HUES64 (cell line): ENCODE measurements around the gene RNF157.
"Not testable (repeated sequence)": the region's sequence is repeated elsewhere in the genome, so short reads cannot be mapped to it uniquely, and the experiment has no call there.

ENCODE experiments used
- H3K27ac ChIP-seq: 2 replicates; pipeline ENCODE4 v1.7.0; 2013; ENCODE audit warnings: low read depth, low read length, inconsistent platforms
- H3K27me3 ChIP-seq: 2 replicates; pipeline ENCODE4 v1.6.1; 2013; ENCODE audit warnings: mild to moderate bottlenecking, low read length; ENCODE audit not compliant: insufficient read depth
- H3K36me3 ChIP-seq: 2 replicates; pipeline ENCODE4 v1.6.1; 2013; ENCODE audit warnings: mild to moderate bottlenecking, low read length; ENCODE audit not compliant: insufficient read depth
- H3K4me1 ChIP-seq: 2 replicates; pipeline ENCODE4 v1.6.1; 2013; ENCODE audit warnings: mild to moderate bottlenecking, low read length, moderate library complexity; ENCODE audit not compliant: insufficient read depth
- H3K4me3 ChIP-seq: 2 replicates; pipeline ENCODE4 v1.5.1; 2013; ENCODE audit warnings: mild to moderate bottlenecking, low read length, moderate library complexity
- H3K9ac ChIP-seq: 2 replicates; pipeline ENCODE4 v1.6.1; 2013; ENCODE audit warnings: mild to moderate bottlenecking, low read depth, low read length
- H3K9me3 ChIP-seq: 2 replicates; pipeline ENCODE4 v1.6.1; 2013; ENCODE audit warnings: low read depth, low read length; ENCODE audit not compliant: insufficient read depth
- WGBS: fragments of 150-250, 120-280 bp; methylation state at CpG from one replicate; pipeline ENCODE4 v1.1.7; 2013; ENCODE audit warnings: missing lambda C conversion rate; 5-methylcytosine and 5-hydroxymethylcytosine counted together

RNF157 gene

DNA sequence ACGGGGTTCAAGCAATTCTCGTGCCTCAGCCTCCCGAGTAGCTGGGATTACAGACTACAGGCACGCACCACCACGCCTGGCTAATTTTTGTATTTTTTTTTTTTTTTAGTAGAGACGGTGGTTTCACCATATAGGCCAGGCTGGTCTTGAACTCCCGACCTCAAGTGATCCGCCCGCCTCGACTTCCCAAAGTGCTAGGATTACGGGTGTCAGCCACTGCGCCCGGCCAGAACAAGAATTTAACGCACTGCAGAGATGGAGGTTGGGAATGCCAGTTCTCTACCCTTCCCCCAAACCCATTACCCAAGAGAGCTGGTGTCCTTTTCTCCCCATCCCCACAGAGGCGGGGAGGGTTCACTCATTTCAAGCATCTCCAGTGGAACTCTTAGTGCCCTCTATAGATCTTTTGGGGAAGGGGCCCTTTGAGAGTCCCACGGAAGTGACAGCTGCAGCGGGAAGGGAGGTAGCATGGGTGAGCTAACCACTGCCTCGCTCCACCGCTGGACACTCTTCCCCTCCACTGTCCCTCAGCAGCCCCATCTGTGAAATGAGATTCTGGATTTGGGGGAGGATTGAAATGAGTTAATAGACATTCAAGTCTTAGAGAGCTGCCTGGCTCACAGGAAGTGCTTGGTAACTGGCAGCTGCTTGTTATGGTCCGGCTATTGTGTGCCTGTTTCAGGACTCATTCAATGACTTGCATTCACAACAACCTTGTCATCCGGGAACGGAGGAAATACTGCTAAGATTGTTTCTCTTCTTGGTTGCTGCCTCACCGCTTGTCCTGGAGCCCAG lies 21.3 kb upstream of the RNF157 start:
- no peak overlapping the region for H3K4me3 ChIP-seq
- H3K27me3 ChIP-seq, result no peaks in the 10 kb centered on the region
- H3K36me3 ChIP-seq, result no peaks in the 10 kb centered on the region
- H3K27ac ChIP-seq, result no peak overlapping the region
- 89% methylated on average over 21 of the region's 23 CpGs for WGBS
- peaks cover 12% of the 10 kb centered on the region; the same call in 1 of the 2 replicates for H3K4me1 ChIP-seq
- no peak overlapping the region for H3K9ac ChIP-seq
- H3K9me3 ChIP-seq, result no peaks in the 10 kb centered on the region

DNA sequence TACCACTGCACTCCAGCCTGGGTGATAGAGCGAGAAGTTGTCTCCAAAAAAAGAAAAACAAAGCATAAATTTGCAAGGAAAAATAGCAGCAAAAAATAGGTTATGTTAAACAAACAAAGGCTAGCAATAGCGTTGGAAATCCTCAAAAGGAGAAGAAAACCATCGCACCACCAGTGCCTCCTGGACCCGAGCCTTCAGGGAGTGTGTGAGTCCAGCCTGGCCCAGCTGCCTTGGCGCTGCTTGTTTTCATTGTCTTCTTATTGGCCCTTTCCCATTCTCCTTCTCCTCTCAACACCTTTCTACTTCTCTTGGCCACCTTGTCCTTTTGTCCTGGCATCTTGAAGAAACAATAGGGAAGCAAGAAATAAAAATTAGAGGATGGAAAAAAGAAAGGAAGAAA lies 20.4 kb upstream of the RNF157 start:
- 85% methylated on average over 5 of the region's 5 CpGs for WGBS
- H3K36me3 ChIP-seq, result no peaks in the 10 kb centered on the region
- peaks cover 8% of the 10 kb centered on the region; the same call in 1 of the 2 replicates for H3K4me1 ChIP-seq
- H3K27ac ChIP-seq, result no peak overlapping the region
- no peaks in the 10 kb centered on the region for H3K27me3 ChIP-seq
- no peak overlapping the region for H3K4me3 ChIP-seq
- no peaks in the 10 kb centered on the region for H3K9me3 ChIP-seq
- 0 out of 2 replicates have a peak overlapping the region, but pooled peaks have one; percentile 3 for H3K9ac ChIP-seq

DNA sequence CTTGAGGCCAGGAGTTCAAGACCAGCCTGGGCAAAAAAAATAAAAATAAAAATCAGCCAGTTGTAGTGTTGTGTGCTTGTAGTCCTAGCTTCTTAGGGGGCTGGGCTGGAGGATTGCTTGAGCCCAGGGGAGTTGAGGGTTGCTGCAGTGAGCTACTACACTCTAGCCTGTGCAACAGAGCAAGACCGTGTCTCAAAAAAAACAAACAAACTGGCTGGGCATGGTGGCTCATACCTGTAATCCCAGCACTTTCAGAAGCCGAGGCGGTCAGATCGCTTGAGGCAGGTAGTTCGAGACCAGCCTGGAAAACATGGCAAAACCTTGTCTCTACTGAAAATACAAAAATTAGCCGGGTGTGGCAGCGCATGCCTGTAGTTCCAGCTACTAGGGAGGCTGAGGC lies 19.9 kb upstream of the RNF157 start:
- no peak overlapping the region for H3K27ac ChIP-seq
- H3K36me3 ChIP-seq, result no peaks in the 10 kb centered on the region
- no peaks in the 10 kb centered on the region for H3K9me3 ChIP-seq
- no peak overlapping the region for H3K4me3 ChIP-seq
- no peaks in the 10 kb centered on the region for H3K27me3 ChIP-seq
- peaks cover 8% of the 10 kb centered on the region; the same call in 1 of the 2 replicates for H3K4me1 ChIP-seq
- WGBS, result 94% methylated on average over 7 of the region's 7 CpGs
- no peak overlapping the region for H3K9ac ChIP-seq

DNA sequence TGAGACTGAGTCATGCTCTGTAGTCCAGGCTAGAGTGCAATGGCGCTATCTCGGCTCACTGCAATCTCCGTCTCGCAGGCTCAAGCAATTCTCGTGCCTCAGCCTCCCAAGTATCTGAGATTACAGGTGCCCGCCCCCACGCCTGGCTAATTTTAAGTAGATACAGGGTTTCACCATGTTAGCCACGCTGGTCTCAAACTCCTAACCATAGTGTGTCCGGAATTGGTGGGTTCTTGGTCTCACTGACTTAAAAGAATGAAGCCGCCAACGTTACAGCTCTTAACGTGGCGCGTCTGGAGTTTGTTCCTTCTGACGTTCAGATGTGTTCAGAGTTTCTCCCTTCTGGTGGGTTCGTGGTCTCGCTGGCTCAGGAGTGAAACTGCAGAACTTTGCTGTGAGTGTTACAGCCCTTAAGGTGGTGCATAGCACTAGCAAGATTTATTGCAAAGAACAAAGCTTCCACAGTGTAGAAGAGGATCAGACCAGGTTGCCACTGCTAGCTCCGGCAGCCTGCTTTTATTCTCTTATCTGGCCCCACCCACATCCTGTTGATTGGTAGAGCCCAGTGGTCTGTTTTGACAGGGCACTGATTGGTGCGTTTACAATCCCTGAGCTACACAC lies 16.2 kb upstream of the RNF157 start:
- H3K27ac ChIP-seq, H3K4me1 ChIP-seq, H3K9ac ChIP-seq, H3K9me3 ChIP-seq, H3K27me3 ChIP-seq, H3K36me3 ChIP-seq, H3K4me3 ChIP-seq: not testable (repeated sequence)
- 96% methylated on average over 19 of the region's 19 CpGs for WGBS

DNA sequence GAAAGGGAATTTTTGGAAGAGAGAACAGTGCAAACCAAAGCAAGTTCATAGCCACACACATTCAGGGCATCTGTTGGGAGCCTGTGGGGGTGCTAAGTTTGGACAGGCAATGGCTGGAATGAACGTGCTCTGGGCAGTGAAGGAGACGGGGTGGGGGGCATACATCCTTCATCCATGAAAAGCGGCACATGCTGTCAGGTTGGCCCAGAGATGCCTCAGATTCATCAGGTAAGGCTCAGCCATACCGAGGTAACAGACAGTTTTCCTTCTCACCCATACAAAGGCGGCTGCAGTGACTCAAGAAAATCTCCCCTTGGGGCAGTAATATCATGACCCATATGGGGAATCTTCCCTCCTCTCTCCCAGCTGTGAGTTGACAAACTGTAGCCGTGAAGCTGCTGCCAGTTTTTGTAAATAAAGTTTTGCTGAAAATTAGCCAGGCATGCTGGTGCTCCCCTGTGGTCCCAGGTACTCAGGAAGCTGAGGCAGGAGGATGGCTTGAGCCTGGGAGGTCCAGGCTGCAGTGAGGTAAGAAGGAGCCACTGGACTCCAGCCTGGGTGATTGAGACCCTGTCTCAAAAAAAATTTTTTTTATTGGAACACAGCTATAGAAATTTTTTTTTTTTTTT lies 15.6 kb upstream of the RNF157 start:
- Histone ChIP-seq H3K27ac (no peak overlapping the region), H3K9me3 (no peaks in the 10 kb centered on the region), H3K27me3 (no peaks in the 10 kb centered on the region), H3K36me3 (no peaks in the 10 kb centered on the region), H3K4me3 (no peak overlapping the region), H3K9ac (no peak overlapping the region), H3K4me1 (no peaks in the 10 kb centered on the region)
- 90% methylated on average over 6 of the region's 6 CpGs for WGBS

DNA sequence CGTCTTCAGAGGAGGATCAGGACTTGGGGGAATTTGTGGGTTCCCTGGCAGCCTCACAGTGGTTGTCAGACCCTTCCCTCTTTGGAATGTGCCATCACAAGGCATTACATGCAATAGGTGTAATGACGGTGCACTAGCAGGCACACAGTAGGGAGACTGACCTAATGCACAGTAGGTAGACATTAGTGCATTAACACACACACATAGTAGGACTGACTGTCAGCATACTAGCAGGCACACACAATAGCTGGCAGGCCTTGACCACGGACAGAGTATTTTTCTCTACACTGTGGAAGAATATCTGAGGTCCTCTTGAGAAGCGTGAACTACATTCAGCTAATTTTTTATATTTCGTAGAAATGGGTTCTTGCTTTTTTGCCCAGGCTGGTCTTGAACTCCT lies 14.0 kb upstream of the RNF157 start:
- no peaks in the 10 kb centered on the region for H3K9me3 ChIP-seq
- H3K4me3 ChIP-seq, result no peak overlapping the region
- no peaks in the 10 kb centered on the region for H3K36me3 ChIP-seq
- H3K27me3 ChIP-seq, result no peaks in the 10 kb centered on the region
- 96% methylated on average over 5 of the region's 5 CpGs for WGBS
- H3K27ac ChIP-seq, result no peak overlapping the region
- H3K4me1 ChIP-seq, result no peaks in the 10 kb centered on the region
- no peak overlapping the region for H3K9ac ChIP-seq

DNA sequence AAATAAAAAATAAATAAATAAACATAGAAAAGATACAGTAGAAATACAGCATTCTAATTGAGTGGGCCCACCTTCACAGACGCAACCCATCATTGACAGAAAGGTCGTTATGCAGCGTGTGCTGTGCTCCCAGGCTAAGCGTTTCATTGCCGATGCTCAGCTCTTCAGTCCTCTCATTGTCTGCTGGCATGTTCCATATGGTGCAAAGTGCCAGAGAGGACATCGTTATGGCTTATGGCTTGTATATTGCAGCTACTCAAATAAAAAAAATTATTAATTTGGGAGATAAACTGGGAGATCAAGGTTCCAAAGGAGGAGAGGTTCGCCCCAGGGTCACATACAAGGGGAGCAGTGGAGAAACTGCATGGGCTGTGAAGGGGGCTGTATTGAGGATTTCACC lies 13.5 kb upstream of the RNF157 start:
- WGBS, result 95% methylated on average over 7 of the region's 7 CpGs
- no peaks in the 10 kb centered on the region for H3K9me3 ChIP-seq
- no peaks in the 10 kb centered on the region for H3K4me1 ChIP-seq
- no peak overlapping the region for H3K4me3 ChIP-seq
- no peak overlapping the region for H3K9ac ChIP-seq
- H3K27me3 ChIP-seq, result no peaks in the 10 kb centered on the region
- H3K36me3 ChIP-seq, result no peaks in the 10 kb centered on the region
- no peak overlapping the region for H3K27ac ChIP-seq

DNA sequence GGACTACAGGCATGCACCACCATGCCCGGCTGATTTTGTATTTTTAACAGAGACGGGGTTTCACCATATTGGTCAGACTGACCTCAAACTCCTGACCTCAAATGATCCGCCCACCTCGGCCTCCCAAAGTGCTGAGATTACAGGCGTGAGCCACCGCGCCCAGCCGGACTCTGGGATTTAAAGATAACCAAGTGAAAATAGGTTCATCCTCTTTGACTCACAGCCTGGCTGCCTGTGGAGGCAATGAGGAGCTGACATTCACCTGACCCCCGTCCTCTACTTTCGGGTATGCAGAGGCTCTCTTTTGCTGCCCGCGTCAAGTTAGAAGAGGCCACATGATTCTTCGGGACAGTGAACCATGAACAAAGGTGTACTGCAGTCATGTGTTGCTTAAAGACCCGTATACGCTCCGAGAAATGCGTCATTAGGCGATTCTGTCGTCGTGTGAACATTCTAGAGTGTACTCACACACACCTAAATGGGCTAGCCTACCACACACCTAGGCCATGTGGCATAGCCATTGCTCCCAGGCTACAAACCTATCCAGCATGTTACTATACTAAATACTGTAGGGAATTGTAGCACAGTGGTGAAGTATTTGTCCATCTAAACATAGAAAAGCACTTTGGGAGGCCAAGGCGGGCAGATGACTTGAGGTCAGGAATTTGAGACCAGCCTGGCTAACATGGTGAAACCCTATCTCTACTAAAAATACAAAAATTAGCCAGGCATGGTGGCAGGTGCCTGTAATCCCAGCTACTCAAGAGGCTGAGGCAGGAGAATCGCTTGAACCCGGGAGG lies 12.9 kb upstream of the RNF157 start:
- not testable (repeated sequence) for H3K4me3 ChIP-seq, H3K9ac ChIP-seq, H3K27me3 ChIP-seq, H3K9me3 ChIP-seq, H3K36me3 ChIP-seq, H3K27ac ChIP-seq, H3K4me1 ChIP-seq
- 94% methylated on average over 23 of the region's 23 CpGs for WGBS

DNA sequence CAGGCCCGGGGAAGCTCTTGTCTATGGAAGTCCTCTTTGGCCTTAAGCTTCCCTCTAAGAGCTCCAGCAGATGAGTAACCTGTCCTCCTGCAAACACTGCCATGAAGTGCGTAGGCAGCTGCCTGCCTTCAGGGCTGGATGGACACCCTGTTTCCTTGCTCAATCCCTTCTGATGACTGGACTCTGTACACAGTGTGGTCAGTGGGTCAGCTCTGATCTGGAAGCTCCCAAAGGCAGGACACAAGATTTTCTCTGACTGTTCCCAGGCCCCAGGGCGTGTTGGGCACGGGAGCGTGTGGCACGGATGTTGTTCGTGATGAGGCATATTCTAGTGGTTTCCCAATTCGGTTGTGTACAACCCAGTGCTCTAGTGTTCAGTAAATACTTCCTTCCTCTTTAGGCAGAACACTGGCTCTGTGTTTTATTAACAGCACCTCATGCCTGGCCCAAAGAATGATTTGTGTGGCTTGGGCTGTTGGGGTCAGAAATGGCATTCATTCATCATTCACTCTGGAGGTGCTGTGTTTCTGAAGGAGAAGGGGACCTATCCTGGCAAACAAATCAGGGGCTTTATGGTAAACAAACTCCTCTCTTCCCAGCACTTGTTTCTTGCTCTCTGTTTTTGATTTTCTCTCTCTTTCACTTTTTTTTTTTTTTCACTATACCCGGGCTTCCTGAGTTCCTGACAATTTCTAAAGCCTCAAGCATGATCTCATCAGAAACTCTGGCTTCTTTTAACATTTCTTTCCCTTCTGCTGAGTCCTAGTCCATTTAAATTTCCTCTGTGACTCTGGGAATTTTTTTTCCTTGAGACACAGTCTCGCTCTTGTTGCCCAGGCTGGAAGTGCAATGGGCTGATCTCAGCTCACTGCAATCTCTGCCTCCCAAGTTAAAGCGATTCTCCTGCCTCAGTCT lies 12.0 kb upstream of the RNF157 start:
- Histone ChIP-seq H3K4me3 (no peak overlapping the region), H3K27me3 (no peaks in the 10 kb centered on the region), H3K4me1 (no peaks in the 10 kb centered on the region), H3K9ac (no peak overlapping the region), H3K27ac (no peak overlapping the region), H3K9me3 (no peaks in the 10 kb centered on the region), H3K36me3 (no peaks in the 10 kb centered on the region)
- 90% methylated on average over 11 of the region's 11 CpGs for WGBS

DNA sequence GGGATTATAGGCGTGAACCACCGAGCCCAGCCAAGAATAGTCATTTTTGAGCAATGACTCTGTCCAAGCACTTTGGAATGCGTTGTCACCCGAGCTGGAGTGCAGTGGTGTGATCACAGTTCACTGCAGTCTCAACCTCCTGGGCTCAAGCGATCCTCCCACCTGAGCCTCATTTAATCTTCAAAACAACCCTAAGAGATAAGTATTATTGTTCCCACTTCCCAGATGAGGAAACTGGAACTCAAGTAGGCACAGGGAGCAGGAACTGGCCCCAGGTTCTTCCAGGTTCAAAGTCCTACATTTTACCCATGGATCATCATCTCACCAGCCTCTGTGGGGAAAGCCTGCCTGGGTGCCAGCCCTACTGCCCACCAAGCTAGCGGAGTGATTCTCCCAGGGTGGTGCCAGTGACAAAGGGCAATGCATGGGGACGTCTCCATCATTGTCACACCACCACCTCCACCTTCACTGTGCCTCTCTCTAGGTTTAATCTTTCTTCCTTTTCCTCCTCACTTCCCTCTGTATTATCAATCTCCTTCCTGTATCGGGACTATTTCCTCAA lies 11.3 kb upstream of the RNF157 start:
- Histone ChIP-seq H3K27ac (no peak overlapping the region), H3K27me3 (no peaks in the 10 kb centered on the region), H3K9ac (no peak overlapping the region), H3K4me1 (peaks cover 2% of the 10 kb centered on the region; the same call in 1 of the 2 replicates), H3K4me3 (no peak overlapping the region), H3K36me3 (no peaks in the 10 kb centered on the region), H3K9me3 (no peaks in the 10 kb centered on the region)
- 93% methylated on average over 8 of the region's 8 CpGs for WGBS
